ENCODE results near the gene RER1.
"Not testable (repeated sequence)": the region's sequence is repeated elsewhere in the genome, so short reads cannot be mapped to it uniquely, and the experiment has no call there.

Gene RER1

DNA sequence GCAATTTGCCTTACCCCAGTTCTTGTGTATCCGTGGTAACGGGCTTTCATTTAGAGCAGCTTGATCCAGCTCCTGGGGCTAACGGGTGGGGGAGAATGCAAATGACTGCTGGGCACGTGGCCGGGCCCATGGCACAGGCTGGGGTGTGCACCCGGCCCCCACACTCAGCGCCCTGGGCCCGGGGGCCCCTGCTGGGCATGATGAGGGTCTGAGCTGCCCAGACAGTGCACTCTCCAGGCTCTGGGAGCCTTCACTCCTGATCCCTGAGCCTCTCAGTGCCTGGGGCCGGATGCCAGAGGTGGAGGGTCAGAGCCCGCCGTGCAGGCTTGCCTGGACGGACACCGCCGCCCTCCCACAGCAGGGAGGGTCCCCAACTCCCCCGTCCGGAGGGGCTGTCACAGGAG lies 40.8 kb downstream of the RER1 start:
- peaks cover 4 to 16% of the 10 kb centered on the region in 2 donors for H3K9me3 Mint-ChIP-seq
- no peak overlapping the region for H3K4me3 Mint-ChIP-seq
- H3K27me3 Mint-ChIP-seq: no peaks in the 10 kb centered on the region
- no peak overlapping the region for H3K27ac Mint-ChIP-seq
- H3K4me1 Mint-ChIP-seq: no peaks in the 10 kb centered on the region
- DNase-seq: no peak
- ATAC-seq: peak; percentile 16

DNA sequence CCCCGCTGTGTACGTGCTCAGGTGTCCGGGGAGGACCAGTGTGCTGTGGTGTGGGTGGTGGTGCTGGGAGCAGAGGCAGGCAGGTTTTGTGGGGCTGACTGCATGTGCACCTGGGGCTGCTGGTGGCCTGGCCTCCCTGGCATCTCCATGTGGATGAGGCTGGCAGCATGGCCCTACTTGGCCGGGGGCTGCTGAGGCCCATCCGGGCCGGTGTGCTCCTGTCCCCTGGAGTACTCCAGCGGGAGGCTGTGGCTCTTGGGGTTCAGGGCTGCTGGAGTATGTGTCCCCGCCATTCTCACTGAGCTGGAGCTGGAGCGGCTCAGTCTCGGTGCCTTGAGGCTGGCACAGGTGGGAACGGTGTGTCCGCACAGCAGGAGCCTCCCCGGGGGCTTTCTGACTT lies 41.6 kb downstream of the RER1 start:
- Mint-ChIP-seq H3K9me3 (peaks cover 4 to 16% of the 10 kb centered on the region in 2 donors), H3K27ac (no peak overlapping the region), H3K27me3 (no peaks in the 10 kb centered on the region), H3K4me3 (no peak overlapping the region), H3K4me1 (no peaks in the 10 kb centered on the region)
- no peak for DNase-seq
- ATAC-seq: no peak

DNA sequence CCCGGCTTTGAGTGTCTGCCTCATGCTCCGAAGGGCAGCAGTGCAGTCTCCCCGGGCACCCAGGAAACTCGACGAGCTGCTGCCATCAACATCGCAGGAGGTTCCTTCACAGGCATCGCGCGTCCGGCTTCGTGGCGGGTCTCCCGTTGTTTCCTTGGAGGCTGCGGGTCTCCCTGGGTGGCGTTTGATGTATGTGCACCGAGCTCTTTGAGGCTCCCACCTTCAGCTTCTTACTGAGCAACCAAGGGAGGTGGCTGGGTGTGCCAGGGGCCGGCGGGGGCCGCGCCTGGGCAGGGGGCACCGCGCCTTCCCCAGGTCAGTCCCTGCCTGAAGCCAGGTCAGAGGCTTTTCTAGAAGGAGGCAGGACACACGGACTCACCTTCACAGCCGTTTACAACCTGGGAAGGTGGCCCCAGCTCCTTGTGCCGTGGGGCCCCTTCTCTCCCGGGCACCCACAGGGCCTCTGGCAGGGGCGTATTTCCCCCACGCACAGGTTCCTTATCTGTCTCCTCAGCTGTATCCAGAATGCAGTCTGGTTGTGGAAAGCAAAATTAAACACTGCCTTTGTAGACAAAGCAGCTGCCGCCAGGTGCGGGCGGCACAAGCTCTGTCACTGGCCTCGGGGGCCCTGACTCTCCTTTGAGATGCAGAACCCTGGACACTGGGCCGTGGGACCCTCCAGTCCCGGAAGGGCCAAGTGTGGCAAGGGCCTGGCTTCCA lies 42.5 kb downstream of the RER1 start:
- H3K4me3 Mint-ChIP-seq: no peak overlapping the region
- H3K27ac Mint-ChIP-seq: no peak overlapping the region
- H3K9me3 Mint-ChIP-seq: peaks cover 4 to 15% of the 10 kb centered on the region in 2 donors
- no peaks in the 10 kb centered on the region for H3K4me1 Mint-ChIP-seq
- ATAC-seq: no peak
- no peaks in the 10 kb centered on the region for H3K27me3 Mint-ChIP-seq
- no peak for DNase-seq

DNA sequence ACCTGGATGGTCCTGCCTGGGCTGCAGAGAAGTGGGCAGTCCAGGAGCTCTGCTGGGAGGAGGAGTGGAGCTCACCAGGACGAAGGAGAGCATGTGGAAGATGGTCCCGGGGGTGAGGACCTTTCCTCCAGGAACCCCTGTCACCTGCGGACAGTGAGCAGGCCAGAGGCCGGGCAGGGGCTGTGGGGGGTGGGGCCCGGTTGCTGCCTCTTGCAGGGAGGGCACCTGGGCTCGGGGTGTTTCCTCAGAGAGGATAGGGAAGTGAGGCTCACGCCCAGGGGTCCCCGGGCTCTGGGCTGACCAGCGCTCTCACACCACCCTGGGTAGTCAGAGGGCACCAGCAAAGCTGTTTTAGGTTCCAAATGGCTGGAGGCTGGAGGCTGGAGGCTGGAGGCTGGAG lies 43.5 kb downstream of the RER1 start:
- Mint-ChIP-seq H3K9me3 (peaks cover 0 to 5% of the 10 kb centered on the region in 2 donors), H3K27ac (peak overlapping the region in 1 of 2 donors; percentile 69), H3K4me3 (no peak overlapping the region), H3K27me3 (no peaks in the 10 kb centered on the region), H3K4me1 (no peaks in the 10 kb centered on the region)
- ATAC-seq (no peak), DNase-seq (no peak)

DNA sequence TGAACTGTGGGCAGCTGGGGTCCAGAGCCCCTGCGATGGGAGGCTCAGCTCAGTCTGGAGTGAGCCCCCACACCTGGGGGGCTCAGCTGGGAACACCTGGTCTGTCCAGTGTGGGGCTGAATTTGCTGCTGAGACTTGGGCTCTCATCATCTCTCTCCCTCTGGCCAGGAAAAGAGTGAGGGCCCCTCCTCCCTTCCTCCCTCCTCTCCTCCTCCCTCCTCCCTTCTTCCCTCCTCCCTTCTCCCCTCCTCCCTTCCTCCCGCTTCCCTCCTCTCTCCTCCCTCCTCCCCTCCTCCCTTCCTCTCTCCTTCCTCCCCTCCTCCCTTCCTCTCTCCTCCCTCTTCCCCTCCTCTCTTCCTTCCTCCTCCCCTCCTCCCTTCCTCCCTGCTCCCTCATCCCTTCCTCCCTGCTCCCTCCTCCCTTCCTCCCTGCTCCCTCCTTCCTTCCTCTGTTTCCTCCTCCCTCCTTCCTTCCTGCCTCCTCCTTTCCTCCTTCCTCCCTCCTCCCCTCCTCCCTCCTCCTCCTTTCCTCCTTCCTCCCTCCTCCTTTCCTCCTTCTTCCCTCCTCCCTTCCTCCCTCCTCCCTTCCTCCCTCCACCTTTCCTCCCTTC lies 44.2 kb downstream of the RER1 start:
- H3K27me3 Mint-ChIP-seq: no peaks in the 10 kb centered on the region
- no peaks in the 10 kb centered on the region for H3K9me3 Mint-ChIP-seq
- DNase-seq (no peak), ATAC-seq (peak; percentile 11)
- H3K27ac Mint-ChIP-seq: no peak overlapping the region
- no peaks in the 10 kb centered on the region for H3K4me1 Mint-ChIP-seq
- H3K4me3 Mint-ChIP-seq: no peak overlapping the region

DNA sequence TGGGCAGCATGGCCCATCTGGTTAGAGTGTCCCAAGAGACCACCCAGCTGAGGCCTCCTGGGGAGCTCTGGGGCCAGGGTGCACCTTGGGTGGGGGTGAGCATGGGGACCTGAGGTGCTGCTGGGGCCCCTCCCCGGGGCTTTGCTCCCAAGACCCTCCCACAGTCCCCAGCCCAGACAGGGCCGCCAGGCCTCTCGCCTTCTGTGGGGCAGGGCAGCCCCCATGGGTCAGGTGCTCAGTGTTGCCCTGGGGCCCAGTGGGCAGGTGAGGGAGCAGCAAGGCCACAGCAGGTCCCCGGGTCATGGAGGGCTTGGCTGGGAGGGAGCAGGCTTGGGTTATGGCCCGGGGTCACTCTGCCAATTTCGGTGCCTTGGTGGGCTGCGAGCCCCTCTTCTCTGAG lies 45.2 kb downstream of the RER1 start:
- no peak for ATAC-seq
- Mint-ChIP-seq H3K4me1 (no peaks in the 10 kb centered on the region), H3K27ac (peak overlapping the region in 1 of 2 donors; percentile 77), H3K4me3 (no peak overlapping the region), H3K9me3 (no peaks in the 10 kb centered on the region), H3K27me3 (peaks cover 3% of the 10 kb centered on the region)
- DNase-seq: no peak

DNA sequence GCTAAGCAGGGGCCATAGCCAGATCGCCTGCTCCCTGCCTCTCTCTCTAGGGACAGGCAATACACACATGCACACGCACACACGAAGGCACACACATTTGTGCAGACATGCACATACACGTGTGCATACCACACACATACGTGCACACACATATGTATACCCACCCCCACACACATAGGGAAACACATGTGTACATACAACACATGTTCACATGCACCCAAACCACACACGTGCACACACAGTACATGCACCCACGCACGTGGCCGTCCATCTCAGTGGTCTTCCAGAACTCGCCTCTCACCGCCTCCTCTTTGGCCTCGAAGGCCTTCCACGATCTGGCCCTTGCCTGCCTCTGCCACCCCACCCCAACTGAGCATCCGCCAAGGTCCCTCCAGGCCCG lies 46.0 kb downstream of the RER1 start:
- peaks cover 11% of the 10 kb centered on the region for H3K27me3 Mint-ChIP-seq
- H3K9me3 Mint-ChIP-seq: no peaks in the 10 kb centered on the region
- no peak for DNase-seq
- no peaks in the 10 kb centered on the region for H3K4me1 Mint-ChIP-seq
- no peak overlapping the region for H3K4me3 Mint-ChIP-seq
- ATAC-seq: no peak
- H3K27ac Mint-ChIP-seq: no peak overlapping the region

DNA sequence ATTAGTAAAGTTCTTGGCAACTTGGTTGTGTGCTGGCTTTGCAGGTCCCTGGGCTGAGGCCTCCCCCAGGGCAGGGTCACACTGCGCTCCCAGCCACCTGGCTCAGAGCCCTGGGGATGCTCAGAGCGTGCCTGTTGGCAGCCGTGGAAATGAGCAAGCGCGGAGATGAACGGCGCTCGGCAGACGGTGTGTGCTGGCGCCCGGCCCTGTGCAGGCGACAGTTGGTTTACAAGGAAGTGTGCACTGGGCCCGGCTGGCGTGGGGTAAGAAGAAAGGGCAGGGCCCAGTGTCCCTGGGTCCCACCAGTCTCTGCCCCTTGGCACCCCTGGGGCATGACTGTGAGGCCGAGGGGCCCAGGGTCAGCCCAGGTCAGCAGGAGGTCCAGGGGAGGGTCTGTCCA lies 46.4 kb downstream of the RER1 start:
- no peaks in the 10 kb centered on the region for H3K4me1 Mint-ChIP-seq
- H3K27me3 Mint-ChIP-seq: peaks cover 15% of the 10 kb centered on the region
- H3K4me3 Mint-ChIP-seq: no peak overlapping the region
- H3K9me3 Mint-ChIP-seq: no peaks in the 10 kb centered on the region
- DNase-seq (no peak), ATAC-seq (peak; percentile 16)
- no peak overlapping the region for H3K27ac Mint-ChIP-seq

DNA sequence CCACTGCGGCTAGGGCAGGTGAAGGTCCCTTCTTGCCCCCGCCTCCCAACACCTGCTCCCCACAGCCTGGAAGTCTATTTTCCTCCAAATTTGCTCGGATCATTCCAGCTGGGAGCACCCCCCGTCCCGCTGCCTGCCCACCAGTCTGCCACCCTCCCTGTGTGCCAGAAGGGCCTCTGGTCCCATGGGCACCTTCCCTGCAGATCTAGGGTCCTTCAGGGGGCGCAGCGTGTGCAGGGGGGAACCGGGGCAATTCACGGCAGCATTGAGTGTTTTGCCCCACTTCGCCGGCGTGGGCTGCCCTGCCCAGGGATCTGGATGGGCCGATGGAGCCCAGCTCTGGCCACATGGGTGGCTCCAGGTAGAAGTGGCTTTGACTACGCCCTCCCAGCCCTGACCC lies 47.0 kb downstream of the RER1 start:
- no peak for ATAC-seq
- DNase-seq: no peak
- H3K4me1 Mint-ChIP-seq: no peaks in the 10 kb centered on the region
- peaks cover 16% of the 10 kb centered on the region for H3K27me3 Mint-ChIP-seq
- no peaks in the 10 kb centered on the region for H3K9me3 Mint-ChIP-seq
- no peak overlapping the region for H3K4me3 Mint-ChIP-seq
- H3K27ac Mint-ChIP-seq: no peak overlapping the region

DNA sequence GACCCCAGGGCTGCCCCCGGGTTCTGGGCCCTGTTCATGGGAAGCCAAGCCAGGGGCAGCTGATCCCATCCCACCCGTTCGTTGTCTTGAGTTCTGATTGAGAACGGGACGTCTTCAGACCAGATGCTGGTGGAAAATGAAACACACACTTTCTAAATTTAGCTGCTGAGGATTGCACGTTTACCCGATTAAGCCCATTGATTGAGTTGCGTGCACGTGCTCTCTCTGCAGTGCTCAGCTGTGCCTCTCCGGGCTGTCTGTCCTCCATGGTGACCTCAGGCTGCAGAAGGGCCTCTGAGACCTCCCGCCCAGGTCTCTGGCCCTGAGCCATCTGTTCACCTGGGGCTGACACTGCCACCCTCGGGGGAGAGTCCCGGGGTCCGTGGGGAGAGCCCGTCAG lies 47.7 kb downstream of the RER1 start:
- no peaks in the 10 kb centered on the region for H3K9me3 Mint-ChIP-seq
- H3K4me3 Mint-ChIP-seq: no peak overlapping the region
- H3K27me3 Mint-ChIP-seq: peaks cover 22% of the 10 kb centered on the region
- ATAC-seq (no peak), DNase-seq (no peak)
- no peak overlapping the region for H3K27ac Mint-ChIP-seq
- H3K4me1 Mint-ChIP-seq: no peaks in the 10 kb centered on the region

DNA sequence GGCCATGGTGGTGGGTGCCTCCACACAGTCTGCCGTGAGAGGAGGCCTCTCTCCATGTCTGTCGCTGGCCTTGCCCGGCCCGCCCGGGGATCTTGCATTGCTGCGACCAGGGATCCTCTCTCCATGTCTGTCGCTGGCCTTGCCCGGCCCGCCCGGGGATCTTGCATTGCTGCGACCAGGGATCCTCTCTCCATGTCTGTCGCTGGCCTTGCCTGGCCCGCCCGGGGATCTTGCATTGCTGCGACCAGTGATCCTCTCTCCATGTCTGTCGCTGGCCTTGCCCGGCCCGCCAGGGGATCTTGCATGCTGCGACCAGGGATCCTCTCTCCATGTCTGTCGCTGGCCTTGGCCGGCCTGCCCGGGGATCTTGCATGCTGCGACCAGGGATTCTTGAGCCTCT lies 48.7 kb downstream of the RER1 start:
- not testable (repeated sequence) for H3K4me1 Mint-ChIP-seq, DNase-seq, ATAC-seq, H3K9me3 Mint-ChIP-seq, H3K27ac Mint-ChIP-seq, H3K4me3 Mint-ChIP-seq
- H3K27me3 Mint-ChIP-seq: peaks cover 32% of the 10 kb centered on the region

DNA sequence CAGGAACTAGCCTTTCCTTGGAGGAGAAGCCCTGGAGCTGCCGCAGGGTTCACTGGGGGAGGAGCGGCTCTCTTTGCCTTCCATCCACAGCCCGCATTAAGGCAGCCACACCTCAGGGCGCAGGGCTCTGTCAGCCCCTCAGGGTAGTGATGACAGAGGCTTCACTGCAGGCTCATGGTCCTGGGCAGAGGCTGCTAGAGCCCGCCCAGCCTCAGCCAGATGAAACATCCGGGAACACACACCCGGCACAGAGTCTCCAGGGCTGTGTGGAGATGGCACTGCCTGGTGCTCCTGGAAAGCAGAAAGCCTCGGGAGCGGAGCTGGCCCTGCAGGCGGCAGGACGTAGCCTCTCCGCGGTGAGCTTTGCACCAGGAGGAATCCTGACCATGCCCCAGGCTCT lies 50.1 kb downstream of the RER1 start:
- Mint-ChIP-seq H3K9me3 (no peaks in the 10 kb centered on the region), H3K4me1 (peaks cover 1% of the 10 kb centered on the region), H3K4me3 (no peak overlapping the region), H3K27ac (no peak overlapping the region), H3K27me3 (peaks cover 35% of the 10 kb centered on the region)
- DNase-seq (no peak), ATAC-seq (no peak)

DNA sequence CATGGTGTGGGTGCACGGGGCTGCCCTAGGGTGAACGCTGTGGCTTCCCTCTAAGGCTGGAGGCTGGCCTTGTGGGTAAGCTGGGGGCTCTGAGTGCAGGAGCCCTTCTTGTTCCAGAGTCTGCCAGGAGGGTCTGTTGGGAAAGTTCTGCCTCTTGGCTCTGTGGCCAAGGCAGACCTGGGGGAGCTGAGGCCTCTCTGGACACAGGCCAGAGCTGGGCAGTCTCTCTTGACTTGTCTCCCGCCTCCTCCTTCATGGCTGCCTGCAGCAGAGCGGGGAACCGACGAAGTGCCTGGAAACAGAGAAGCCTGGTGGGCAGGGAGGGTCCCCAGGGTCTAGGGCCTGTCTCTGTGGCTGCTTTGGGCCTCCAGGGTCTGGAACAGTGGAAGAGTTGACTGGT lies 51.0 kb downstream of the RER1 start:
- Mint-ChIP-seq H3K4me3 (no peak overlapping the region), H3K27me3 (peaks cover 43% of the 10 kb centered on the region), H3K9me3 (no peaks in the 10 kb centered on the region), H3K4me1 (peaks cover 9% of the 10 kb centered on the region), H3K27ac (no peak overlapping the region)
- DNase-seq (no peak), ATAC-seq (no peak)

DNA sequence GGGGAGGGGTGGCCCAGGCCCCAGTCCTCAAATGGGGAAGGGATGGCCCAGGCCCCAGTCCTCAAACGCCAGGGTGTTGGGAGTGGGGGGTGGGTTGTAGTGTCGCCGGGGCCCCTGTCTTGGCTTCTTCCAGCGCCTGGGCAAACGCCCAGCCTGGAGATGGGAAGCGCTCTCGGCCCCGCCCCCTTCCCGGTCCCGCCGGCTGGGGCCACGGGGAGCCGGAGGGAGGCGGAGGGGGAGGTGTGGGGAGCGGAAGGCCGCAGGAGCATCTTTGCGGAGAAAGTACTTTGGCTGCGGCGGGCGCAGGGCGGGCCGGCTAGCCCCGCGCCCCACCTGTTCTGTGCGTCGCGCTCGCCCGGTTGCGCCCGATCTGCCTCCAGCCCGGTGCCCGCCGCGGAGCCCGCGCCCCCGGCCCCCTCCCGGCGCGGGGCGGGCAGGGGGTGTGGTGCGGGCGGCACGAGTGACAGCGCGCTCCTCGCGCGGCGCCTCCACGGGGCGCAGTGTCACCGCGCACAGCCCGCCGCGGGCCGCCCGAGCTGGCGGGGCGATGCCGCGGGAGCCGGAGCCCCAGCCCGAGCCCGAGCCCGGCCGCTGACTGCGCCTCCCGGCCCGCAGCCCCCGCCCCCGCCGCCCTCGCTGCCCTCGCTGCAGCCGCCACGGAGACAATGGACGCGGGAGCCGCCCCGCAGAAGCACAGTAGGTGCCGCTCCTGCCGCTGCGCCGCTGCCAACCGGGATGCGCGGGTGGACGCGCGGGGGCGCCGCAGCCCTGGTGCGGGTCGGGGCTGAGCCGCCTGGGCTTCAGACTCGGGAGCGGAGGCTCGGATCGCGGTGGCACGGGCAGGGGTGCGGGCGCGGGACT lies 51.9 kb downstream of the RER1 start:
- H3K27ac Mint-ChIP-seq: no peak overlapping the region
- no peak overlapping the region for H3K4me3 Mint-ChIP-seq
- DNase-seq: peak in 1 of 2 donors; percentile 34
- no peaks in the 10 kb centered on the region for H3K9me3 Mint-ChIP-seq
- ATAC-seq: peak; percentile 44
- peaks cover 44% of the 10 kb centered on the region for H3K27me3 Mint-ChIP-seq
- peaks cover 9% of the 10 kb centered on the region for H3K4me1 Mint-ChIP-seq

DNA sequence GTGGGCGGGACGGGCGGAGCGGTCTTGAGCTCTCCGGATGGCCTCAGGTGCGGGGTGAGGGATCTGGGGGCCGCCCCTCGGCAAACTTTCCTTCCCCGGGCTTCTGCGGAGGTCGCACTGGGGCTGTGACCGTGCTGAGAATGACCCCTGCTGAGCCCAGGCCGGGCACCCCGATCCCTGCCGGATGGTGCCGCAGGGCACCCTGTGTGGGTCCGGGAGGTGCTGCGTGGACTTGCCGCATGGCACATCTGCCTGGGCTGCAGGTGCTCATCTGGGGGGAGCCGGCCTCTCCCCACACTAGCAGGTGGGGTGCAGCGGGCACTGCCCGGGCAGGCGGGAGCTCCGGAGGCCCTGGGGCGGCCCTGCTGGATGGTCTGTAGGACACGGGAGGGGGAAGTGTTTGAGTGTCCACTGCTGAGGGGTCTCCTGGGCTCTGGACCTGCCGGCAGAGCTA lies 52.5 kb downstream of the RER1 start:
- peak overlapping the region in 1 of 2 donors; percentile 42 for H3K4me3 Mint-ChIP-seq

More for the DNA sequence above, 52.5 kb downstream of the RER1 start:
- Mint-ChIP-seq H3K27me3 (peaks cover 44% of the 10 kb centered on the region), H3K9me3 (no peaks in the 10 kb centered on the region), H3K4me1 (peaks cover 9% of the 10 kb centered on the region), H3K27ac (no peak overlapping the region)
- ATAC-seq (no peak), DNase-seq (no peak)

All from stimulated activated naive CD8-positive, alpha-beta T cell treated with anti-CD3 and anti-CD28 coated beads, Interleukin-15, amount 100 ng/mL, for 72 hours (primary cell).